KOPT-K1 (cell line): ENCODE data around the gene DISP2.

Experiments
- H3K27ac ChIP-seq: fragments of 200-600 bp; sonication (generic); 2 replicates; pipeline ENCODE4 v1.5.1; 2016; ENCODE audit warnings: antibody characterized with exemption, mild to moderate bottlenecking, low read depth, low read length; ENCODE audit not compliant: poor library complexity, severe bottlenecking
- H3K36me3 ChIP-seq: fragments of 200-600 bp; sonication (generic); 2 replicates; pipeline ENCODE4 v1.5.1; 2017; ENCODE audit warnings: antibody characterized with exemption, mild to moderate bottlenecking, low read length, moderate library complexity; ENCODE audit not compliant: insufficient read depth
- H3K9me3 ChIP-seq: fragments of 200-600 bp; sonication (generic); 2 replicates; pipeline ENCODE4 v1.5.1; 2017; ENCODE audit warnings: antibody characterized with exemption, low read length, mild to moderate bottlenecking; ENCODE audit not compliant: insufficient read depth, poor library complexity, severe bottlenecking

The DISP2 gene

GRCh38 chr15:40372981-40373380 is 15.0 kb downstream of the DISP2 start:
- no peaks in the 10 kb centered on the region for H3K9me3 ChIP-seq
- H3K27ac ChIP-seq: no peak overlapping the region
- no peaks in the 10 kb centered on the region for H3K36me3 ChIP-seq

- Histone ChIP-seq H3K27ac (no peak overlapping the region), H3K36me3 (no peaks in the 10 kb centered on the region), H3K9me3 (no peaks in the 10 kb centered on the region)
These were observed 19.6 kb downstream of the DISP2 start for GRCh38 chr15:40377606-40378005.

DNA sequence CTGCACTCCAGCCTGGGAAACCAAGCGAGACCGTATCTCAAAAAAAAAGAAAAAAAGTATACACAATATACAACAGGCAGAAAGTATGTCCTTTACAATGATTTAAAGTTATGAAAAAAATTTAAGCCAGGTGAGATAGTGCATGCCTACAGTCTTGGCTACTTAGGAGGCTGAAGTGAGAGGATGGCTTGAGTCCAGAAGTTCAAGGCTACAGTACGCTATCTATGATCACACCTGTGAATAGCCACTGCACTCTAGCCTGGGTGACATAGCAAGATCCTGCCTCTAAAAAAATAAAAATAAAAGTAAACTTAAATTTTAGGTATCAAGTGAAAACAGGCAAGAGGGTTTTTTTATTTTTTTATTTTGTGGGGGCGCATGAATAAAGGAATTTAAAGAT is 21.4 kb downstream of the DISP2 start:
- no peaks in the 10 kb centered on the region for H3K9me3 ChIP-seq
- no peak overlapping the region for H3K27ac ChIP-seq
- H3K36me3 ChIP-seq: 0 out of 2 replicates have a peak, but pooled peaks cover under 1% of the 10 kb centered on the region

- H3K36me3 ChIP-seq: peaks cover 5% of the 10 kb centered on the region
- no peaks in the 10 kb centered on the region for H3K9me3 ChIP-seq
- H3K27ac ChIP-seq: no peak overlapping the region
These were observed 21.8 kb downstream of the DISP2 start for GRCh38 chr15:40379853-40380252.

- H3K9me3 ChIP-seq: no peaks in the 10 kb centered on the region
- H3K36me3 ChIP-seq: peaks cover 13% of the 10 kb centered on the region
- no peak overlapping the region for H3K27ac ChIP-seq
These were observed 22.6 kb downstream of the DISP2 start for GRCh38 chr15:40380636-40381035.

DNA sequence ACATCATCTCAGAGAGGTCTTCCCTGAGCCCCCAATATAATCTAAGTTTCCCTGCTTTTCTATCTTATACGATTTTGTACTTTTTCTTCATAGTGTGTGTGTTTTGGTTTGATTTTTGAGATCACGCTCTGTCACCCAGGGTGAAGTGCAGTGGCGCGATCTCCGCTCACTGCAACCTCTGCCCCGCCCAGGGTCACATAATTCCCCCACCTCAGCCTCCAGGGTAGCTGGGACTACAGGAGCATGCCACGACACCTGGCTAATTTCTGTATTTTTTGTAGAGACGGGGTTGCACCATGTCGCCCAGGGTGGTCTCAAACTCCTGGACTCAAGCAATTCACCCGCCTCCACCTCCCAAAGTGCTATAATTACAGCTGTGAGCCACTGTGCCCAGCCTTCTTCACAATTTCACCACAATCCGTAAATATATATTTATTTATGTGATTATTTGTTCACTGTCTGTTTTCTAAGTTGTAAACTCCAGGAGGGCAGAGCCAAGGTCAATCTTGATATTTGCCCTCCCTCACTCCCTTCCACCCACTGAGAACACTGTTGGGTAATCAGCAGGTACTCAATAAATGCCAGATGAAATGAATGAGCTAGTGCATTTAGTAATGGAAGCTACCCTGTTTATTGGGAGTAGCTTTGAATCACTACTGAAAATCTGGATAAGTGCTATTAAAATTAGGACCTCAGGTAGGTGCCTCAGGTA is 24.0 kb downstream of the DISP2 start:
- H3K36me3 ChIP-seq: peaks cover 26% of the 10 kb centered on the region
- no peak overlapping the region for H3K27ac ChIP-seq
- H3K9me3 ChIP-seq: no peaks in the 10 kb centered on the region

GRCh38 chr15:40382580-40383456 is 24.8 kb downstream of the DISP2 start, which contains the start of gene KNSTRN:
Gene KNSTRN (plus strand): TSS chr15:40382721. CDS start chr15:40382836, 115 bp downstream.
- H3K36me3 ChIP-seq: peaks cover 35% of the 10 kb centered on the region
- H3K27ac ChIP-seq: peak within 1 kb of the TSS; percentile 86
- no peaks in the 10 kb centered on the region for H3K9me3 ChIP-seq

- Histone ChIP-seq H3K9me3 (no peaks in the 10 kb centered on the region), H3K36me3 (peaks cover 71% of the 10 kb centered on the region), H3K27ac (no peak overlapping the region)
These were observed 28.5 kb downstream of the DISP2 start for GRCh38 chr15:40386480-40386879.

GRCh38 chr15:40388941-40389823 is 31.2 kb downstream of the DISP2 start:
- peaks cover 98% of the 10 kb centered on the region for H3K36me3 ChIP-seq
- H3K27ac ChIP-seq: no peak overlapping the region
- H3K9me3 ChIP-seq: no peaks in the 10 kb centered on the region

DNA sequence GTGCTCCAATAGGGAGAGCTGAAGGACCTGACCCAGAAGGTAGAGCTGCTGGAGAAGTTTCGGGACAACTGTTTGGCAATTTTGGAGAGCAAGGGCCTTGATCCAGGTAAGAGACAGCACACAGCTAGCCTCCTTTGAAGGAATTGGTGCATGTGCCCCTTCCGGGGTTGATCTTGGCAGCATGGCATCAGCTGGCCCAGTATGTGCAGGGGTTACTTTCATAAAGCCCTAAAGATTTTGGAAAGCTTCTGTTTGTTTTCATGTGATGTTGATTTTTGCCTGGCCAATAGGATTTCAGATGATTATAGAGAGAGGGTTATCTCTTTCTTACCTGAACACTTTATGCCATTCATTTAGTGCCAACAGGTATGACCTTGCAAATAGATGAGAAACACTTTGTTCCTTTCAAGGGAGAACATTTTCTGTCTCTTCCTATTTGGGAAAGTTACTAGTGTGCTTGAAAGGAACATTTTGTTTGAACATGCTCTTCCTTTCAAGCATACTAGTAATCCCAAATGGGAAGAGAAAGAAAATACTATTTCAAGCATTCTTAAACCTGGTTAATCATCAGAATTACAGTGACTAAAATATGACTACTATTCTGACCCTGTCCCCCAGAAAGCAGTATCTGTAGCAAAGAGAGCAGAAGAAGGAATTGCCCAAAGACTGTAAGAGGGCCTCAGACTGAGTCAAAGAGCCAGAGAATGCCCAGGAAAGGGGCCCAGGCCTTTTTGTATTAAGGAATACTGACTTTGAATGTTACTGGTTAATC is 32.0 kb downstream of the DISP2 start:
- peaks cover 99% of the 10 kb centered on the region for H3K36me3 ChIP-seq
- H3K9me3 ChIP-seq: no peaks in the 10 kb centered on the region
- H3K27ac ChIP-seq: no peak overlapping the region

- Histone ChIP-seq H3K9me3 (no peaks in the 10 kb centered on the region), H3K36me3 (peaks cover 73% of the 10 kb centered on the region), H3K27ac (no peak overlapping the region)
These were observed 35.2 kb downstream of the DISP2 start for GRCh38 chr15:40392986-40393948.

GRCh38 chr15:40397688-40398412 is 39.8 kb downstream of the DISP2 start:
- Histone ChIP-seq H3K27ac (peak overlapping the region; percentile 42), H3K9me3 (no peaks in the 10 kb centered on the region)

GRCh38 chr15:40398413-40398873 is 40.4 kb downstream of the DISP2 start:
- peaks cover 22% of the 10 kb centered on the region for H3K36me3 ChIP-seq
- H3K27ac ChIP-seq: peak overlapping the region; percentile 42
- no peaks in the 10 kb centered on the region for H3K9me3 ChIP-seq

More at GRCh38 chr15:40397688-40398412, 39.8 kb downstream of the DISP2 start:
- H3K36me3 ChIP-seq: peaks cover 28% of the 10 kb centered on the region
